Placental epithelial cell (primary cell): ENCODE data around the gene PPL. TPM values are rescaled to one million over a fixed set of nuclear protein-coding genes. Genes with fewer than 3 reads are reported as not detected.

Experiments used
- total RNA-seq: library from RNA; depleted of rRNA; stranded (reverse); fragments of >200 nt; gene quantifications from 2 replicates; pipeline ENCODE4 v1.2.3, GENCODE V29; 2012

Gene PPL
- 14.2 and 33.4 TPM in 2 replicates for total RNA-seq

GRCh38 chr16:4936991-4937781 lies at the start of gene PPL:
TSS of gene PPL (minus strand) at chr16:4937148. CDS start at chr16:4937045, 103 bp downstream.

GRCh38 chr16:4957720-4958509 lies 21.0 kb upstream of the PPL start, which contains the start of gene SEC14L5:
TSS of gene SEC14L5 (plus strand) at chr16:4958330. CDS start at chr16:4959324, 994 bp downstream.

GRCh38 chr16:4846901-4847773 lies 89.8 kb downstream of the PPL start, which contains the start of the genes GLYR1 and UBN1:
TSS of gene GLYR1 (minus strand) at chr16:4847288. CDS start at chr16:4847265, 23 bp downstream.
TSS of gene UBN1 (plus strand) at chr16:4847481. CDS start at chr16:4852918, 5,437 bp downstream.

Other genes with a start within 250 kb of the PPL start
- gene NUDT16L1, start 243.6 kb downstream of the PPL start, total RNA-seq = 23.2 and 27.7 TPM in 2 replicates
- gene ANKS3, start 202.9 kb downstream of the PPL start, total RNA-seq = 18.5 and 19.2 TPM in 2 replicates
- 0.39 and 0.54 TPM in 2 replicates for gene DNAAF8, start 202.6 kb downstream of the PPL start, total RNA-seq
- 15.3 and 17.8 TPM in 2 replicates for gene ZNF500, start 170.0 kb downstream of the PPL start, total RNA-seq
- gene SEPTIN12, start 148.8 kb downstream of the PPL start, total RNA-seq = not detected in 2 replicates
- gene SMIM22, start 141.8 kb downstream of the PPL start, total RNA-seq = not detected in 2 replicates
- 22.8 and 28.4 TPM in 2 replicates for gene ROGDI, start 134.5 kb downstream of the PPL start, total RNA-seq
- gene GLYR1, start 89.9 kb downstream of the PPL start, total RNA-seq = 35.7 and 45.7 TPM in 2 replicates
- gene UBN1, start 89.7 kb downstream of the PPL start, total RNA-seq = 32.8 and 46.7 TPM in 2 replicates
- gene SEC14L5, start 21.2 kb upstream of the PPL start, total RNA-seq = under 0.01 and 0.11 TPM in 2 replicates
- gene NAGPA, start 96.8 kb upstream of the PPL start, total RNA-seq = 13.7 and 19.5 TPM in 2 replicates
- not detected in 2 replicates for gene C16orf89, start 128.8 kb upstream of the PPL start, total RNA-seq
- gene ALG1, start 134.7 kb upstream of the PPL start, total RNA-seq = 20.8 and 48.2 TPM in 2 replicates
- 3.5 and 10.3 TPM in 2 replicates for gene EEF2KMT, start 160.6 kb upstream of the PPL start, total RNA-seq